OCI-M1 (cell line): ENCODE results near the gene RTF2.
A peak's percentile ranks its signal among the peaks of the same experiment; 100 is the strongest.
"Not testable (repeated sequence)": the region's sequence is repeated elsewhere in the genome, so short reads cannot be mapped to it uniquely, and the experiment has no call there.

ENCODE experiments used
- DNase-seq: peaks from one replicate; lab custom pipeline; 2025; lab: John Stamatoyannopoulos, UW

RTF2 gene

GRCh38 chr20:56488566-56488965, 20.1 kb downstream of the RTF2 start:
- no peak for DNase-seq

GRCh38 chr20:56501116-56501515, 32.7 kb downstream of the RTF2 start:
- DNase-seq, result no peak

GRCh38 chr20:56503916-56504315, 35.5 kb downstream of the RTF2 start:
- no peak for DNase-seq

- peak; percentile 7 for DNase-seq
These were observed 36.1 kb downstream of the RTF2 start for GRCh38 chr20:56504373-56505005.

- DNase-seq, result no peak
These were observed 37.7 kb downstream of the RTF2 start for GRCh38 chr20:56506103-56506502.

GRCh38 chr20:56511926-56512325, 43.5 kb downstream of the RTF2 start:
- DNase-seq, result no peak

GRCh38 chr20:56513161-56514150, 45.0 kb downstream of the RTF2 start:
- no peak for DNase-seq

- no peak for DNase-seq
These were observed 48.2 kb downstream of the RTF2 start for GRCh38 chr20:56516631-56517030.

- DNase-seq, result no peak
These were observed 48.8 kb downstream of the RTF2 start for GRCh38 chr20:56517211-56517610.

GRCh38 chr20:56517641-56518040, 49.2 kb downstream of the RTF2 start:
- DNase-seq, result no peak

GRCh38 chr20:56518126-56518525, 49.7 kb downstream of the RTF2 start:
- DNase-seq, result no peak

GRCh38 chr20:56518721-56519398, 50.4 kb downstream of the RTF2 start:
- DNase-seq, result no peak

- DNase-seq, result no peak
These were observed 51.1 kb downstream of the RTF2 start for GRCh38 chr20:56519551-56519950.

- no peak for DNase-seq
These were observed 51.8 kb downstream of the RTF2 start for GRCh38 chr20:56520180-56520579.

- DNase-seq, result not testable (repeated sequence)
These were observed 52.4 kb downstream of the RTF2 start for GRCh38 chr20:56520746-56521354.

- no peak for DNase-seq
These were observed 53.9 kb downstream of the RTF2 start for GRCh38 chr20:56522311-56522710.

- not testable (repeated sequence) for DNase-seq
These were observed 56.0 kb downstream of the RTF2 start, which contains the start of gene FAM209A for GRCh38 chr20:56524444-56524843. Gene FAM209A (plus strand): TSS chr20:56524744. CDS start chr20:56524809, 65 bp downstream.

GRCh38 chr20:56527521-56527920, 59.1 kb downstream of the RTF2 start:
- no peak for DNase-seq

GRCh38 chr20:56532946-56533345, 64.5 kb downstream of the RTF2 start, which contains the start of gene FAM209B:
Gene FAM209B (plus strand): TSS chr20:56533246. CDS start chr20:56533342, 96 bp downstream.
- DNase-seq, result not testable (repeated sequence)

GRCh38 chr20:56537997-56538396, 69.6 kb downstream of the RTF2 start:
- no peak for DNase-seq

- DNase-seq, result no peak
These were observed 72.0 kb downstream of the RTF2 start for GRCh38 chr20:56540415-56540814.

- DNase-seq, result no peak
These were observed 74.1 kb downstream of the RTF2 start for GRCh38 chr20:56542489-56543030.
